ENCODE measurements around the gene IFI30. TPM values are rescaled to one million over a fixed set of nuclear protein-coding genes. Genes with fewer than 3 reads are reported as not detected.
A peak's percentile ranks its signal among the peaks of the same experiment; 100 is the strongest.

Gene IFI30
- total and polyA plus RNA-seq, 2 donors (not counting 3 experiments of a cell fraction or from before 2014, with no cell fraction given) = 1.1 to 1.6 TPM

DNA sequence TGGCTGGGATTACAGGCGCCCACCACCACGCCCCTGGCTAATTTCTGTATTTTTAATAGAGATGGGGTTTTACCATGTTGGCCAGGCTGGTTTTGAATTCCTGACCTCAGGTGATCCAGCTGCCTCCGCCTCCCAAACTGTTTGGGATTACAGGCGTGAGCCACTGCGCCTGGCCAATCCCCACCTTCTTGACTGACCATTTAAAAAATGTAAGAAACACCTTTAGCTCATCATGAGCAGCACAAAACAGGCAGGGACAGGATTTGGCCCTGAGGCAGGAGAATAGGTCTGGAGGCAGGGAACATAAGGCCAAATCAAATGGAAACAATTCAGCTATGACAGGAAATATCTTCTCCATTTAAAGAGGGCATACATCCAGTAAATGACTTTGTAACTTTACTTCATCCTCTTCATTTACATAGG lies 18.0 kb downstream of the IFI30 start:
- H3K4me2 ChIP-seq (ENCODE audit: insufficient read depth, low read length) = peak overlapping the region; percentile 81
- no peaks in the 10 kb centered on the region for H3K79me2 ChIP-seq (ENCODE audit: control insufficient read depth, insufficient read depth, low read length)
- POLR2A ChIA-PET = interaction anchor here (0.6 kb wide), 1 partner anchor 638 kb away, joined by 3 read pairs; no protein-coding TSS in a partner anchor
- intact Hi-C loops (cut with micrococcal nuclease) = loop anchor here (1.0 to 2.0 kb wide), 4 partner anchors 39 to 225 kb away; partner anchors contain the start of gene PIK3R2
- peak overlapping the region; percentile 72 for H3K9ac ChIP-seq (replicated peaks; ENCODE audit: extremely low read depth, insufficient read depth, low read length)
- BruUV-seq (replicated peaks) = no TSS peak
- peaks cover 14% of the 10 kb centered on the region for H3K4me1 ChIP-seq (ENCODE audit: control insufficient read depth, extremely low read depth, insufficient read depth, low read length)
- no peaks in the 10 kb centered on the region for H4K20me1 ChIP-seq (replicated peaks; ENCODE audit: control insufficient read depth, extremely low read depth, insufficient read depth, low read length)
- peak overlapping the region in 2 of 3 experiments; percentile 78 to 85 for H3K4me3 ChIP-seq (replicated peaks in 1 of 3; ENCODE audit: insufficient read depth in 1 of 3, low read depth in 1 of 3, low read length in 3 of 3)
- no peaks in the 10 kb centered on the region for H3K9me1 ChIP-seq (replicated peaks; ENCODE audit: control insufficient read depth, extremely low read depth, insufficient read depth, low read length)
- dilution Hi-C loops (cut with MboI; ENCODE audit: extremely low pct_ligation_motif_present, low sequenced_read_pairs) = no loop called here
- no peak for DNase-seq (ENCODE audit: low read depth, low spot score)
- TF ChIP-seq, protein P1, sequence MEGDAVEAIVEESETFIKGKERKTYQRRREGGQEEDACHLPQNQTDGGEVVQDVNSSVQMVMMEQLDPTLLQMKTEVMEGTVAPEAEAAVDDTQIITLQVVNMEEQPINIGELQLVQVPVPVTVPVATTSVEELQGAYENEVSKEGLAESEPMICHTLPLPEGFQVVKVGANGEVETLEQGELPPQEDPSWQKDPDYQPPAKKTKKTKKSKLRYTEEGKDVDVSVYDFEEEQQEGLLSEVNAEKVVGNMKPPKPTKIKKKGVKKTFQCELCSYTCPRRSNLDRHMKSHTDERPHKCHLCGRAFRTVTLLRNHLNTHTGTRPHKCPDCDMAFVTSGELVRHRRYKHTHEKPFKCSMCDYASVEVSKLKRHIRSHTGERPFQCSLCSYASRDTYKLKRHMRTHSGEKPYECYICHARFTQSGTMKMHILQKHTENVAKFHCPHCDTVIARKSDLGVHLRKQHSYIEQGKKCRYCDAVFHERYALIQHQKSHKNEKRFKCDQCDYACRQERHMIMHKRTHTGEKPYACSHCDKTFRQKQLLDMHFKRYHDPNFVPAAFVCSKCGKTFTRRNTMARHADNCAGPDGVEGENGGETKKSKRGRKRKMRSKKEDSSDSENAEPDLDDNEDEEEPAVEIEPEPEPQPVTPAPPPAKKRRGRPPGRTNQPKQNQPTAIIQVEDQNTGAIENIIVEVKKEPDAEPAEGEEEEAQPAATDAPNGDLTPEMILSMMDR (IDR thresholded peaks at IDR 0.05; ENCODE audit: extremely low read depth in 1 of 2, insufficient read depth in 1 of 2, low read depth in 1 of 2, low read length in 2 of 2) = no peak
- TF ChIP-seq MYC (IDR thresholded peaks at IDR 0.05; ENCODE audit: low read depth, low read length) = no peak
- TF ChIP-seq, protein P2, sequence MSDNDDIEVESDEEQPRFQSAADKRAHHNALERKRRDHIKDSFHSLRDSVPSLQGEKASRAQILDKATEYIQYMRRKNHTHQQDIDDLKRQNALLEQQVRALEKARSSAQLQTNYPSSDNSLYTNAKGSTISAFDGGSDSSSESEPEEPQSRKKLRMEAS (IDR thresholded peaks at IDR 0.05; ENCODE audit: insufficient read depth, insufficient read length) = no peak
- TF ChIP-seq EZH2 (IDR thresholded peaks at IDR 0.05; ENCODE audit: borderline replicate concordance, low read depth, low read length, severe bottlenecking) = no peak
- no peak for TF ChIP-seq POLR2AphosphoS5 (IDR thresholded peaks at IDR 0.05; ENCODE audit: insufficient read depth, low read depth, low read length)
- no peak for TF ChIP-seq JUN (IDR thresholded peaks at IDR 0.05; ENCODE audit: borderline replicate concordance, insufficient read depth, insufficient read length, low read depth)
- no peak for TF ChIP-seq GATA2 (IDR thresholded peaks at IDR 0.05; ENCODE audit: insufficient read depth, insufficient read length, low read depth, low read length)
- no peak for TF ChIP-seq POLR2A (IDR thresholded peaks at IDR 0.05; ENCODE audit: low read depth, low read length)
- TF ChIP-seq FOS (IDR thresholded peaks at IDR 0.05; ENCODE audit: borderline replicate concordance, insufficient read depth, low read length) = no peak
- CTCF ChIA-PET = interaction anchor here (0.7 to 4.0 kb wide), 19 partner anchors 10 to 249 kb away, joined by 3 to 100 read pairs (median 7); partner anchors contain the start of gene RAB3A
- FAIRE-seq = no peak
- peak overlapping the region; percentile 82 for H2AFZ ChIP-seq (ENCODE audit: low read depth, low read length)
- H3K27me3 ChIP-seq (ENCODE audit: control insufficient read depth in 2 of 2, insufficient read depth in 2 of 2, low read length in 2 of 2) = no peaks in the 10 kb centered on the region
- H3K9me3 ChIP-seq (replicated peaks; ENCODE audit: control insufficient read depth, insufficient read depth, low read length) = no peaks in the 10 kb centered on the region
- peaks cover 0 to 6% of the 10 kb centered on the region in 2 experiments for H3K36me3 ChIP-seq (ENCODE audit: control insufficient read depth in 2 of 2, extremely low read depth in 1 of 2, insufficient read depth in 2 of 2, low read length in 2 of 2)
- no peak overlapping the region for H3K27ac ChIP-seq (ENCODE audit: insufficient read depth, low read depth, low read length)

All from endothelial cell of umbilical vein (primary cell).